Naive thymus-derived CD8-positive, alpha-beta T cell (primary cell): Measurements from ENCODE around the gene IREB2. TPM values are rescaled to one million over a fixed set of nuclear protein-coding genes. Genes with fewer than 3 reads are reported as not detected.

ENCODE experiments used
- ATAC-seq, 2 donors: fragments of 150-1000 bp; cut with Tn5 transposase in 1 of 2; sonication (Bioruptor Pico), chemical (Tn5 transposase) in 1 of 2; 1 replicate in 1 of 2; 2 replicates in 1 of 2; pipeline ENCODE4 v1.10.0; 2021; ENCODE audit warnings: mild to moderate bottlenecking in 2 of 2, moderate library complexity in 2 of 2
- POLR2A ChIA-PET: fragments of 350-600 bp; sonication (Branson Sonifier 250); formaldehyde crosslinking; loops from one replicate; lab custom pipeline; 2021; ENCODE audit warnings: antibody characterized with exemption; lab: Charles Lee
- DNase-seq, 10 donors: peaks; one replicate each; pipeline versions ENCODE4 v3.0.0 to v3.0.0-alpha.2; 2020 to 2022
- H3K27ac Mint-ChIP-seq, 10 donors: one replicate each; pipeline ENCODE4 v1.8.0; 2020 to 2022; ENCODE audit warnings: mild to moderate bottlenecking in 10 of 10, mixed read lengths in 10 of 10, moderate library complexity in 4 of 10, inconsistent platforms in 1 of 10
- H3K27me3 Mint-ChIP-seq, 5 donors: one replicate each; pipeline ENCODE4 v1.8.0; 2021 to 2022; ENCODE audit warnings: mixed read lengths in 5 of 5
- H3K36me3 Mint-ChIP-seq, 3 donors: one replicate each; pipeline ENCODE4 v1.8.0; 2020 to 2022; ENCODE audit warnings: mixed read lengths in 3 of 3, mild to moderate bottlenecking in 2 of 3, inconsistent platforms in 1 of 3
- H3K4me1 Mint-ChIP-seq, 4 donors: one replicate each; pipeline ENCODE4 v1.8.0; 2021 to 2022; ENCODE audit warnings: mixed read lengths in 4 of 4
- H3K4me3 Mint-ChIP-seq, 10 donors: one replicate each; pipeline ENCODE4 v1.8.0; 2020 to 2022; ENCODE audit warnings: mild to moderate bottlenecking in 10 of 10, mixed read lengths in 10 of 10, moderate library complexity in 6 of 10, inconsistent platforms in 1 of 10
- H3K9me3 Mint-ChIP-seq, 9 donors: one replicate each; pipeline ENCODE4 v1.8.0; 2020 to 2022; ENCODE audit warnings: mixed read lengths in 9 of 9, mild to moderate bottlenecking in 3 of 9, inconsistent platforms in 1 of 9, moderate library complexity in 1 of 9
- polyA plus RNA-seq, 3 donors: library from polyadenylated mRNA; unstranded; fragments of 300-500 nt; fragmentation: Illumina TruSeq; gene quantifications; one replicate each; pipeline ENCODE4 v1.2.3, GENCODE V29; 2021
- total RNA-seq, 8 experiments: library from RNA in 2 of 8; stranded (reverse) in 2 of 8; gene quantifications; one replicate each; pipeline ENCODE4 v1.2.3 and lab custom pipeline; 2021 to 2026

The IREB2 gene
- total and polyA plus RNA-seq, 5 experiments from 2014 or later: 15.7 to 77.4 (median 23.1) TPM

DNA sequence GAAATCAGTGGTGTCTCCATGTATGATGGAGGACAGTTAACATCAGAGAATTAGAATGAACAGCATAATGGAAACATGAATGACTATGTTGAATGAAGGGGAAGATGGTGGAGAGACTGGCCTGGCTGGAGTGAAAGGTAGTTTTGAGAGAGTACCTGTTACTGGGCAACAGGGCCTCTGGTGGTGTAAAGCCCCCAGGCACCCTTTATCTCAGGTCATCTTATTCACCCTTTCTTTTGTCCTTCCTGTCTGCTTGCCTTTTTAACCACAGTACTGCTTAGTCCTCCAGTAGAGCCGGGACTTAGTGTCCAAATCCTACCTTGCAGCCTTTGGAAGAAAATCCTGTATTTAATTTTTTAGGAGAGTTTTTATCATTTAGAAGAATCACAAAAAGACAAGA is 6.2 kb downstream of the IREB2 start:
- H3K4me3 Mint-ChIP-seq: peak overlapping the region in 4 of 10 donors; percentile 11 to 29 (median 20)
- no peaks in the 10 kb centered on the region for H3K27me3 Mint-ChIP-seq
- H3K27ac Mint-ChIP-seq: peak overlapping the region in 3 of 10 donors; percentile 1 to 73 (median 3)

GRCh38 chr15:78445875-78446274 is 7.9 kb downstream of the IREB2 start:
- Mint-ChIP-seq H3K27me3 (no peaks in the 10 kb centered on the region), H3K4me3 (peak overlapping the region in 2 of 10 donors; percentile 30 to 46), H3K4me1 (peaks cover 33 to 82% (median 79%) of the 10 kb centered on the region in 4 donors), H3K9me3 (no peaks in the 10 kb centered on the region), H3K36me3 (peaks cover 0 to 79% (median 26%) of the 10 kb centered on the region in 3 donors), H3K27ac (peak overlapping the region in 8 of 10 donors; percentile 5 to 66 (median 28))
- ATAC-seq (no peak), DNase-seq (no peak)
- POLR2A ChIA-PET: no interaction called here

More for the DNA sequence above, 6.2 kb downstream of the IREB2 start:
- peaks cover 27 to 82% (median 77%) of the 10 kb centered on the region in 4 donors for H3K4me1 Mint-ChIP-seq
- DNase-seq (no peak), ATAC-seq (no peak)
- POLR2A ChIA-PET: no interaction called here
- no peaks in the 10 kb centered on the region for H3K9me3 Mint-ChIP-seq
- H3K36me3 Mint-ChIP-seq: peaks cover 0 to 75% (median 30%) of the 10 kb centered on the region in 3 donors

- Mint-ChIP-seq H3K27me3 (no peaks in the 10 kb centered on the region), H3K4me3 (no peak overlapping the region), H3K36me3 (peaks cover 0 to 72% (median 21%) of the 10 kb centered on the region in 3 donors), H3K9me3 (no peaks in the 10 kb centered on the region), H3K4me1 (peaks cover 33 to 78% (median 74%) of the 10 kb centered on the region in 4 donors), H3K27ac (peak overlapping the region in 5 of 10 donors; percentile 2 to 55 (median 9))
- no peak for ATAC-seq
- POLR2A ChIA-PET: interaction anchor here (4.5 kb wide), 1 partner anchor 8 kb away, joined by 20 read pairs; the partner anchor contains the start of gene IREB2
- no peak for DNase-seq
These were observed 8.5 kb downstream of the IREB2 start for GRCh38 chr15:78446551-78446950.

DNA sequence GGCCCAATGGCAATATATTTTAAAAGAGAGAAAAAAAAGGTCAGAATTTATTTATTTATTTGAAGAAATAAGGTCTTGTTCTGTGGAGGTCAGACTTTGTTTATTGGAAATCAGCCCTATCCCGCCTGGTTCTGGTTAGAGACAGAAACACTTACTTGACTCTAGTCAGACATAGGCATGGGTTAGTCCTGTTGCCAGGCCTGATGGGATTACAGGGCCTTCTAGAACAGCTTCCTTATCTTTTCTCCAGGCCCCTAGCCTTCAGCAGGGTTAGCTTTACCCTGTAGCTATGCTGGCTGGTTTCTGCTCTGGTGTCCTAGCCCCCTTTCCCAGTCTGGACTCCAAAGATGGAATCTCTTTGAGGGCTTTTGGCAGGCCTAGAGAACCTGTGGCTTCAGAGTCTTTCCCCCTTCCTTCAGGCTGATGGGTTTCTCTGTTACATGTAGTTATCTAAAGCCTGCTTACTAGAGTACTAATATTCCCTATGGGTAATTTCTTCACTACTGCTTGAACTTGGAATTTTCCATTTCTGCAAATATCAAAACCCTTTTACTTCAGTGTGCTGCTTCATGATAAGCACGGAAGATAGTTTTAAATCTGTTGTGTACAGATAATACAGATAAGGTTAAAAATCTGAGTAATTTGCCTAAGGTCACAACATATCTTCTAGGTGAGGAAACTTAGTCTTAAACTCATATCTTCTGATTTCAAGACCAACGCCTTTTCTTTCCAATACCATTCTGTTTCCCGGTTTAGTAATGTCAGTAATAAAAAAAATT is 10.6 kb downstream of the IREB2 start:
- H3K27me3 Mint-ChIP-seq: no peaks in the 10 kb centered on the region
- no peaks in the 10 kb centered on the region for H3K9me3 Mint-ChIP-seq
- no peak for ATAC-seq
- H3K4me1 Mint-ChIP-seq: peaks cover 47 to 84% (median 76%) of the 10 kb centered on the region in 4 donors
- DNase-seq: no peak
- POLR2A ChIA-PET: interaction anchor here (4.5 kb wide), 1 partner anchor 10 kb away, joined by 20 read pairs; the partner anchor contains the start of gene IREB2
- H3K36me3 Mint-ChIP-seq: peaks cover 0 to 63% (median 11%) of the 10 kb centered on the region in 3 donors
- peak overlapping the region in 2 of 10 donors; percentile 56 to 87 for H3K27ac Mint-ChIP-seq
- H3K4me3 Mint-ChIP-seq: peak overlapping the region in 1 of 10 donors; percentile 49

DNA sequence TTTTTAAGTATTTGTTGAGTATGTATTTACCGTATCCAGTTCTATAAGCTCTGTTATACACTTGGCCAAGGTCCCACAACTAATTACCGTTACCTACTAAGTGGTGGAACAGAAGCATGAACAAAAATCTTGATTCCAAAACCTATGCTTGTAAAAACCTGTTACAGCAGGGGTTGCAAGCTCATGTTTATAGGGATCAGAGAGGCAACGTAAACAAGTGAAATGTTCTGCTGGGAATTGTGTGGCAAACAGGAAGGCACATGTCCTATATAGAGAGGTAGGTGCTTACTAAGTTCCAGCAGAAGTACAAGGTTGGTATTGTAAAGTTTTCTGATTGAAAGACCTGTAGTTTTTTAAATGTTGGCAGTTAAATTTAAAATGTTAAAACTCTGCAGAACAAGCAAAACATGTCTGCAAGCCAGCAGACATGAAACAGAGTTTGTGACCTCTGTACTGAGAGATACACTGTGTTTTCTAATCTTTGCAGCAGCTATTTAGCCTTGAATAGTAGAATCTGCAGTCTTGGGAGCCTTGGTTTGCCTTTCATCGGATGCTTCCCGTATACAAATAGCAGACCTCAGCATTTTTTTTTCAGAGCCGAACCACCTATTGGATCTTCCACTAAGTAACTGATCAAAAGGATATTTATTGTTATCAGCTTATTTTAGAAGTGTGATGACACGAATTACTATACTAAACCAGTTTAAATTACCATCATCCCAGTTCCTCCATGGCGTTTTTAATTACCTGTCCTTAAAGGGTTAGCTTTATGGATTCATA is 11.4 kb downstream of the IREB2 start:
- Mint-ChIP-seq H3K27me3 (no peaks in the 10 kb centered on the region), H3K4me3 (no peak overlapping the region), H3K4me1 (peaks cover 45 to 84% (median 79%) of the 10 kb centered on the region in 4 donors), H3K9me3 (no peaks in the 10 kb centered on the region), H3K36me3 (peaks cover 0 to 58% (median 8%) of the 10 kb centered on the region in 3 donors), H3K27ac (peak overlapping the region in 1 of 10 donors; percentile 12)
- ATAC-seq (no peak), DNase-seq (no peak)
- POLR2A ChIA-PET: interaction anchor here (4.5 kb wide), 1 partner anchor 11 kb away, joined by 20 read pairs; the partner anchor contains the start of gene IREB2

DNA sequence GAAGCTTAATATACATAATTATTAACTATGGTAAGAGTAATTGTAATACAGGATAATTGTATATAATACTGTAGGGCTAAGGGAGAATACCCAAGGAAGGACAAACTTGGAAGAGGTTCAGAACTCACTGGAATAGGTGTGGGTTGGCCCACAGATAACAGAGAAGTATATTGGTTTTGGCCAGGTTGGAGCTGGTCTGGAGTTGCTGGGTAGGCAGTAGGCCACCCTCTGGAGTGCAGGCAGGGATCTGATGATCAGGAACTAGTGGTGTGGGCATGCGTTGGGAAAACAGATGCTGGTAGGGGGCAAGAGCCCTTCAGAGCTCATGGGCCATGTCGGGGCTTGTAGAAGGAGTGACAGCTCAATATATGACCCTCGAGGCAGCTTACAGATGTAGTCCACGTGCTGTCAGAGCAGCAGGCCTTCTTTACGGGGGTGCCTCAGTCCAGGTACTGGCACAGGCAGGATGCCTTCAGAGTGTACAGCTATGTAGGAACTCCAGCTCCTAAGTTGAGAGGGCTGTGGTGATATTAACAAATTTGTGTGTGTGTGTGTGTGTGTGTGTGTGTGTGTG is 12.4 kb downstream of the IREB2 start:
- no peaks in the 10 kb centered on the region for H3K9me3 Mint-ChIP-seq
- H3K27ac Mint-ChIP-seq: peak overlapping the region in 4 of 10 donors; percentile 12 to 85 (median 36)
- POLR2A ChIA-PET: interaction anchor here (0.6 to 4.5 kb wide), 2 partner anchors 12 to 16 kb away, joined by 3 to 20 read pairs; partner anchors contain the start of gene IREB2
- DNase-seq (no peak), ATAC-seq (no peak)
- H3K4me3 Mint-ChIP-seq: peak overlapping the region in 1 of 10 donors; percentile 57
- peaks cover 49 to 91% (median 82%) of the 10 kb centered on the region in 4 donors for H3K4me1 Mint-ChIP-seq
- H3K36me3 Mint-ChIP-seq: peaks cover 0 to 54% (median 8%) of the 10 kb centered on the region in 3 donors
- H3K27me3 Mint-ChIP-seq: no peaks in the 10 kb centered on the region

DNA sequence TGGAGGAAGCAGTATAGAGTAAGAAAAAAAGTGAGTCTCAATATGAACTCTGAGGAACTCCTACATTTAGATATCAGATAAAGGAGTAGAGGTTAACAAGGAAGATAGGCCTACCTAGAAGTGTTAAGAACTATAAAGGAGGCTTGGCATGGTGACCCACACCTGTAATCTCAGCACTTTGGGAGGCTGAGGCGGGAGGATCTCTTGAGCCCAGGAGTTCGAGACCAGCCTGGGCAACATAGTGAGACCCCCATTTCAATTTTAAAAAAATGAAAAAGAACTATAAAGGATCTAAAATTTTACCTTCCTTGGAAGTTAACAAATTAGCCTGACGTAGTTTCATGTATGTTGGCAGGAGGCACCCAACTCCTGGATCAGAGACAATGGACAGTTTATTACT is 14.5 kb downstream of the IREB2 start:
- Mint-ChIP-seq H3K27ac (peak overlapping the region in 4 of 10 donors; percentile 4 to 33 (median 28)), H3K36me3 (peaks cover 0 to 37% (median 6%) of the 10 kb centered on the region in 3 donors), H3K4me3 (peak overlapping the region in 3 of 10 donors; percentile 0 to 13 (median 11)), H3K27me3 (no peaks in the 10 kb centered on the region), H3K4me1 (peaks cover 48 to 91% (median 84%) of the 10 kb centered on the region in 4 donors), H3K9me3 (no peaks in the 10 kb centered on the region)
- POLR2A ChIA-PET: no interaction called here
- no peak for DNase-seq
- ATAC-seq: no peak

GRCh38 chr15:78453447-78453846 is 15.4 kb downstream of the IREB2 start:
- H3K27ac Mint-ChIP-seq: peak overlapping the region in 8 of 10 donors; percentile 0 to 64 (median 30)
- POLR2A ChIA-PET: no interaction called here
- H3K36me3 Mint-ChIP-seq: peaks cover 0 to 36% (median 2%) of the 10 kb centered on the region in 3 donors
- peak overlapping the region in 6 of 10 donors; percentile 9 to 58 (median 24) for H3K4me3 Mint-ChIP-seq
- H3K4me1 Mint-ChIP-seq: peaks cover 50 to 91% (median 85%) of the 10 kb centered on the region in 4 donors
- H3K27me3 Mint-ChIP-seq: no peaks in the 10 kb centered on the region
- ATAC-seq: no peak
- H3K9me3 Mint-ChIP-seq: no peaks in the 10 kb centered on the region
- DNase-seq: no peak

DNA sequence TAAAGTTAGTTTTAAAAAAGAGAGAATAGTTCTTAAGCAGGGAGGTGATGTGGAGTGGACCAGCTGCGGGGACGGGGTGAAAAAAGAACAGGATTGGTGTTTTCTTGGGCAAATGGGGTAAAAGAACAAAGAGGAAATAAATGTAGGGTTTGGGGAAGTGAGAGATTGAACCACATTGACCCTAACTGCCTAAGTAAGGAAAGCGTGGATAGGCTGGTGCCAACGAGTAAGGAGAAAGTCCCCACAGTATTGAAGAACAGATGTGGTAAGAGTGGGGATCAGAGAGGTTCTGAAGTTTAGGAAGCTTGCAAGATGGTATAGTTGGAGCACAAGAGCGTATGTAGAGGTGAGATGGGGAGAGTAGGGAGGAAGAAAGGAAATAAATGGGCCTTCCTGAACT is 17.0 kb downstream of the IREB2 start:
- H3K27ac Mint-ChIP-seq: peak overlapping the region in 7 of 10 donors; percentile 1 to 66 (median 18)
- POLR2A ChIA-PET: no interaction called here
- H3K36me3 Mint-ChIP-seq: peaks cover 0 to 33% (median 2%) of the 10 kb centered on the region in 3 donors
- H3K4me3 Mint-ChIP-seq: peak overlapping the region in 6 of 10 donors; percentile 0 to 45 (median 16)
- H3K4me1 Mint-ChIP-seq: peaks cover 49 to 87% (median 82%) of the 10 kb centered on the region in 4 donors
- no peaks in the 10 kb centered on the region for H3K9me3 Mint-ChIP-seq
- DNase-seq (no peak), ATAC-seq (peak in 1 of 2 donors; percentile 54)
- no peaks in the 10 kb centered on the region for H3K27me3 Mint-ChIP-seq

GRCh38 chr15:78455749-78456148 is 17.7 kb downstream of the IREB2 start:
- ATAC-seq (no peak), DNase-seq (no peak)
- Mint-ChIP-seq H3K4me3 (no peak overlapping the region), H3K9me3 (no peaks in the 10 kb centered on the region), H3K36me3 (peaks cover 0 to 27% (median 2%) of the 10 kb centered on the region in 3 donors), H3K27me3 (no peaks in the 10 kb centered on the region), H3K27ac (peak overlapping the region in 8 of 10 donors; percentile 12 to 77 (median 50)), H3K4me1 (peaks cover 42 to 87% (median 82%) of the 10 kb centered on the region in 4 donors)
- POLR2A ChIA-PET: no interaction called here

DNA sequence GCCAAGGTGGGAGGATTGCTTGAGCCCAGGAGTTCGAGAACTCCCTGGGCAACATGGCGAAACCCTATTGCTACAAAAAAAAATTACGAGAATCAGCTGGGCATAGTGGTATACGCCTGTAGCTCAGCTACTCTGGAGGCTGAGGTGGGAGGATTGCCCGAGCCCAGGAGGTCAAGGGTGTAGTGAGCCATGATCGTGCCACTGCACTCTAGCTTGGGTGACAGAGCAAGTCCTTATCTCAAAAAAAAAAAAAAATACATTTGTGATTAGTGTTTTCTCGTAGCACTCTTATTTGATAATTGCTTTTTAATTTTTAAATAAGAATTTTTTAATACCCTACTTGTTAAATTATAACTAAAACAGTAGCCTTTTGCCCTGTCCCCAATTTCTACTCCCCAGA is 18.4 kb downstream of the IREB2 start:
- H3K27ac Mint-ChIP-seq: peak overlapping the region in 7 of 10 donors; percentile 1 to 90 (median 60)

More for the DNA sequence above, 18.4 kb downstream of the IREB2 start:
- H3K27me3 Mint-ChIP-seq: no peaks in the 10 kb centered on the region
- no peak for ATAC-seq
- DNase-seq: no peak
- H3K4me1 Mint-ChIP-seq: peaks cover 46 to 93% (median 89%) of the 10 kb centered on the region in 4 donors
- POLR2A ChIA-PET: no interaction called here
- H3K4me3 Mint-ChIP-seq: peak overlapping the region in 3 of 10 donors; percentile 19 to 28 (median 22)
- H3K36me3 Mint-ChIP-seq: peaks cover 0 to 27% (median 2%) of the 10 kb centered on the region in 3 donors
- H3K9me3 Mint-ChIP-seq: no peaks in the 10 kb centered on the region
